ENCODE results near the gene ARHGAP33. TPM values are rescaled to one million over a fixed set of nuclear protein-coding genes. Genes with fewer than 3 reads are reported as not detected.

ARHGAP33 gene
- total RNA-seq, 4 donors from 2014 or later = 0.33 to 12.2 (median 4.5) TPM

DNA sequence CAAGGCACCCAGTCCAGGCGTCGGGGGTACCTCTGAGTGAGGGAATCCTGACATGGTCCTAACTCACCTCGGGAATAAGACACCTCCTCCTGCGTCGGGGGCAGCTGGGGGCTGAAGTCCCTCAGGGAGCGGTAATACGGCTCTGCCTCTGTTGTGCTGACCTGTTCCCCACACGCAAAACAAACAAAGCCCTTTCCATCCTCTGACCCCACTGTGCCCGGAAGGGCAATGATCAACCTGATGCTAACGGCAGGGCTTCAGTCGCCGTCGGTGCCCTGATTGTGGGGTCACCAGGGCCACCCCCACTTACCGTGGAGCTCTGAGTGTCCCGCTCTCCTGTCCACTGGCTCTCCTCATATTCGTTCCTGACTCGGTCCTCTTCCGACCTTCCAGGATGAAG, 55.6 kb downstream of the ARHGAP33 start:
- no peak for TF ChIP-seq CTCF (IDR thresholded peaks at IDR 0.05; ENCODE audit: low read depth)

DNA sequence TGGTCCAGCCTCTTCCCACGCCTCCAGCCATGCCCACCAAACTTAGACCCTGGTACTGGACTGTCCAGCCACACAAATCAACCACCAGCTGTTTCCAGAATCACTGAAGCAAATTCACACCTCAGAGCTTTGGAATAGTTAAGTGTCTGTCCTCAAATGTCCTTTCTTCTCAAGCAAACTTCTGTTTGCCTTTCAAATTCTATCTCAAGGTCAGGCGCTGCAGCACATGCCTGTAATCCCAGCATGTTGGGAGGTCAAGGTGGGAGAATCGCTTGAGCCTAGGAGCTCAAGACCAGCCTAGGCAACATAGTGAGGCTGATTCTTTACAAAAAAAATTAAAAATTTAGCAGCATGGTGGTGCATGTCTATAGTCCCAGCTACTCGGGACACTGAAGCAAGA, 56.7 kb downstream of the ARHGAP33 start:
- TF ChIP-seq CTCF (IDR thresholded peaks at IDR 0.05; ENCODE audit: low read depth) = no peak

- no peak for TF ChIP-seq CTCF (IDR thresholded peaks at IDR 0.05; ENCODE audit: low read depth)
Measured at GRCh38 chr19:35833972-35834371, 58.6 kb downstream of the ARHGAP33 start.

Other genes starting within 250 kb of the ARHGAP33 start
- not detected for gene SBSN, start 247.3 kb upstream of the ARHGAP33 start, total RNA-seq
- not detected for gene GAPDHS, start 242.1 kb upstream of the ARHGAP33 start, total RNA-seq
- gene TMEM147, start 229.9 kb upstream of the ARHGAP33 start, total RNA-seq = 10 to 100 TPM; 60.1 to 76.8 (median 73.6) TPM
- not detected for gene ATP4A, start 211.9 kb upstream of the ARHGAP33 start, total RNA-seq
- gene PMIS2, start 189.4 kb upstream of the ARHGAP33 start, total RNA-seq = not detected
- gene HAUS5, start 162.8 kb upstream of the ARHGAP33 start, total RNA-seq = 1 to 10 TPM; 2.4 to 7.7 (median 3.4) TPM
- 10 to 100 TPM; 27.7 to 55.4 (median 32.6) TPM for gene RBM42, start 146.5 kb upstream of the ARHGAP33 start, total RNA-seq
- 1 to 10 TPM in 2 of 4 donors, not detected in 2; 1.1 to 1.2 TPM for gene ETV2, start 133.8 kb upstream of the ARHGAP33 start, total RNA-seq
- gene COX6B1, start 127.2 kb upstream of the ARHGAP33 start, total RNA-seq = 100 to 1,000 TPM; 422 to 625 (median 529) TPM
- under 1 TPM in 1 of 4 donors, not detected in 3; 0.34 TPM for gene UPK1A, start 109.0 kb upstream of the ARHGAP33 start, total RNA-seq
- under 1 TPM in 1 of 4 donors, not detected in 3; 0.33 TPM for gene ZBTB32, start 71.0 kb upstream of the ARHGAP33 start, total RNA-seq
- 10 to 100 TPM in 3 of 4 donors, 1 to 10 TPM in 1; 7.3 to 26.6 (median 15.1) TPM for gene KMT2B, start 57.6 kb upstream of the ARHGAP33 start, total RNA-seq
- gene IGFLR1, start 33.1 kb upstream of the ARHGAP33 start, total RNA-seq = 10 to 100 TPM in 1 of 4 donors, 1 to 10 TPM in 3; 4.4 to 13.8 (median 5.9) TPM
- gene U2AF1L4, start 30.1 kb upstream of the ARHGAP33 start, total RNA-seq = 10 to 100 TPM; 14.8 to 30.5 (median 19.7) TPM
- 10 to 100 TPM; 23.4 to 71.3 (median 35.7) TPM for gene PSENEN, start 29.9 kb upstream of the ARHGAP33 start, total RNA-seq
- 10 to 100 TPM in 2 of 4 donors, 1 to 10 TPM in 2; 7.5 to 12.2 (median 10.0) TPM for gene LIN37, start 27.0 kb upstream of the ARHGAP33 start, total RNA-seq
- 100 to 1,000 TPM in 2 of 4 donors, 10 to 100 TPM in 2; 50.1 to 554 (median 117) TPM for gene HSPB6, start 18.5 kb upstream of the ARHGAP33 start, total RNA-seq
- gene PROSER3, start 17.4 kb upstream of the ARHGAP33 start, total RNA-seq = 1 to 10 TPM; 2.8 to 5.7 (median 3.5) TPM
- not detected for gene PRODH2, start 37.3 kb downstream of the ARHGAP33 start, total RNA-seq
- not detected for gene NPHS1, start 76.9 kb downstream of the ARHGAP33 start, total RNA-seq
- not detected for gene KIRREL2, start 81.3 kb downstream of the ARHGAP33 start, total RNA-seq
- gene APLP1, start 93.0 kb downstream of the ARHGAP33 start, total RNA-seq = 1 to 10 TPM in 2 of 4 donors, not detected in 2; 1.2 to 1.3 TPM
- 10 to 100 TPM in 3 of 4 donors, 1 to 10 TPM in 1; 6.8 to 23.3 (median 13.6) TPM for gene NFKBID, start 125.0 kb downstream of the ARHGAP33 start, total RNA-seq
- gene HCST, start 127.0 kb downstream of the ARHGAP33 start, total RNA-seq = 10 to 100 TPM in 1 of 4 donors, 1 to 10 TPM in 2, not detected in 1; 2.9 to 72.6 (median 4.7) TPM
- gene TYROBP, start 132.7 kb downstream of the ARHGAP33 start, total RNA-seq = 1,000 to 10,000 TPM in 1 of 4 donors, 100 to 1,000 TPM in 2, 10 to 100 TPM in 1; 99.8 to 1,341 (median 209) TPM
- gene LRFN3, start 160.8 kb downstream of the ARHGAP33 start, total RNA-seq = 1 to 10 TPM; 2.5 to 6.6 (median 4.3) TPM
- 10 to 100 TPM in 3 of 4 donors, 1 to 10 TPM in 1; 8.6 to 59.9 (median 42.5) TPM for gene SDHAF1, start 219.6 kb downstream of the ARHGAP33 start, total RNA-seq
- 1 to 10 TPM in 1 of 4 donors, not detected in 3; 1.5 TPM for gene SYNE4, start 233.2 kb downstream of the ARHGAP33 start, total RNA-seq
- 10 to 100 TPM; 16.7 to 31.1 (median 18.6) TPM for gene ALKBH6, start 238.6 kb downstream of the ARHGAP33 start, total RNA-seq

All from subcutaneous adipose tissue (tissue), 4 donors.